GM12874 (cell line): ENCODE measurements around the gene MROH8.

Experiments used
- CTCF ChIP-seq: IDR thresholded peaks from 2 replicates; pipeline ENCODE4 v1.5.1; 2011; ENCODE audit warnings: low read depth, mild to moderate bottlenecking, control low read depth, low read length, moderate library complexity; ENCODE audit not compliant: insufficient read depth

The MROH8 gene

GRCh38 chr20:37220731-37221130 is 41.4 kb upstream of the MROH8 start:
- no peak for TF ChIP-seq CTCF

- no peak for TF ChIP-seq CTCF
These were observed 40.7 kb upstream of the MROH8 start for GRCh38 chr20:37219751-37220668.

- TF ChIP-seq CTCF, result no peak
These were observed 39.6 kb upstream of the MROH8 start for GRCh38 chr20:37218976-37219375.

GRCh38 chr20:37218441-37218840 is 39.1 kb upstream of the MROH8 start:
- no peak for TF ChIP-seq CTCF

GRCh38 chr20:37209661-37210314 is 30.4 kb upstream of the MROH8 start:
- TF ChIP-seq CTCF, result no peak

- no peak for TF ChIP-seq CTCF
These were observed 29.8 kb upstream of the MROH8 start for GRCh38 chr20:37209193-37209592.

GRCh38 chr20:37207171-37207570 is 27.8 kb upstream of the MROH8 start:
- no peak for TF ChIP-seq CTCF
